Activated CD4-positive, alpha-beta T cell treated with anti-CD3 and anti-CD28 coated beads, Interleukin-2, Interleukin-4, amounts not matched to agents 100 ng/mL and 50 ng/mL, durations not matched to agents 16 hours and 8 hours (primary cell): ENCODE results near the gene TTC28.

Experiments
- DNase-seq: peaks from one replicate; pipeline ENCODE4 v3.0.0-alpha.2; 2020; ENCODE audit warnings: low spot score

TTC28 gene

DNA sequence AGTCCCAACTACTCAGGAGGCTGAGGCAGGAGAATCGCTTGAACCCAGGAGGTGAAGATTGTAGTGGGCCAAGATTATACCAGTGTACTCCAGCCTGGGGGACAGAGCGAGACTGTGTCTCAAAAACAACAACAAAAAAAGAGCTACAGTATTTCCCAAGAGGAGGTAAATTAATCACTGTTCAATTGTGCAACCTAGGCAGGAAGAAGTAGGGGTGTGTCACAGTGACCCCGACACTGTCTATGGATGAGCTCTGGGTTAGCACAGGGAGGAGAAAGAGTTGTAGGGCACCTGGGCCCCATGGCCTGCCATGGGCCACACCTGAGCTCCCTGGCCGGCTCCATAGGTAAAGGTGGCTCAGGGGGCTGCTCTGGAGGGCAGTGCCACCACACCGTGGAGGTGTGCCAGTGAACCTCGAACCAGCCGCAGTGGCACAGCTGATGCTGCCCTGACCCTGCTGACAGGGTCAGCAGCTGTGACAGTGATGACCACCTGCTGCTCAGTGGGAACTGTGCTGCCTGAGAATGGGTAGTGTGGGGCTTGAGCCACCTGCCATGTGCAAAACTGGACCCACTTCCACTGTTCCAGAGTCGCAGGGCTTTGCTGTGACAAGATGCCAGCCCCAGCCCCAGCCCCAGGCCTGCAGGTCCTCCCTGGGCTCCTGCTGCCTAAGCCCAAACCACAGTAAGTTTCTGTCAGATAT, 676.6 kb downstream of the TTC28 start:
- no peak for DNase-seq

DNA sequence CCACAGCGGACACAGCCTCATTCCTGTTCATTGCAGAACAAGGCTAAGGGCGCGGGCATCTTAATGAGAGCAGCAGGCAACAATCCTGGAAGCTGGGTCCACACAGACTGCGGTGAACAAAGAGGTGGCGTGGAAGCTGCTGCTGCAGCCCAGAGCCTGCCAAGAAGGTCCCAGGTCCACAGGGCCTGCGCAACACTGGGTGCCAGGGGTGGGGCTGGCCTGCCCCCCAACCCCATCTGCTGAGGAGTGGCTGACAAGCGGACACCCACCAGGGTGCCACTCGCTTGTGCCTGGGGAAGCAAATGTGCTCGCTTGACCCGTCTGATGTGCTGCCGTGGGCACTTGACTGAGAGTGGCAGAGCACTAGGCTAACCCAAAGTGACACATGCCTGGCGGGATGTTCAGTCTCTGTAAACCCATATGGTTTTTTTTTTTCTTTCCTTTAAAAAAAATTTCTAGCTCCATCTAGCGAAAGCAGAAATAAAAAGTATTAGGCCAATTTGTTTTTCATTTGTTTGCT, 677.4 kb downstream of the TTC28 start:
- DNase-seq: no peak

DNA sequence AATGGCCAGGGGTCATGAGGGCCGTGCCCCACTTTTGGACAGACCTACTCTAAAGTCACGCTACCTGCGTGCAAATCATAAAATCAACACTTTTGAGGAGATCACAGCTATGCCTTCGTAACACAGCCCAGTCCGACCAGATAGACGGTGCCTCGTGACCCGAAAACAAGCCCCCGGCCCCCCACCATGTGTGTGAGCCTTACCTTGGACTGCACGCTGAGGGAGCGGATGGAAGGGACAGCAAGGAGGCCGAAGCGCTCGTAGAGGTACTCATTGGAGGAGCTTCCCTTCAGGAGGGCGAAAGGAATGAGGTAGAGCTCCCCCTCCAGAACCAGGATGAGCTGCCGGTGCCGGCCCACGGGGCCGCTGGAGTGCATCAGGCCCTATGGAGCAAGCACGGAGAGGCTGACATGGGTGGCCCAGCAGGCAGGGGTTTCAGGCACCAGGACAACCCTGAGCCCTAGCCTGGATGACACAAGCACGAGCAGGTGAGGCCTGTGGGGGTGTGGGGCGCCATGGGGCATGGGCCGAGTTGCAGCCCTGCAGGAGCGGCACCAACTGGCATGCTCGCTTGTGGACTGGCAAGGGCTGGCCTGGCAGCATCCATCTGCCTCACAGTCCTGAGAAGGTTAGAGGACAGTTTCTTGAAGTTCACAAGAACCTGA, 678.3 kb downstream of the TTC28 start:
- no peak for DNase-seq

- DNase-seq: no peak
Measured at GRCh38 chr22:28000361-28000760, 679.3 kb downstream of the TTC28 start.

DNA sequence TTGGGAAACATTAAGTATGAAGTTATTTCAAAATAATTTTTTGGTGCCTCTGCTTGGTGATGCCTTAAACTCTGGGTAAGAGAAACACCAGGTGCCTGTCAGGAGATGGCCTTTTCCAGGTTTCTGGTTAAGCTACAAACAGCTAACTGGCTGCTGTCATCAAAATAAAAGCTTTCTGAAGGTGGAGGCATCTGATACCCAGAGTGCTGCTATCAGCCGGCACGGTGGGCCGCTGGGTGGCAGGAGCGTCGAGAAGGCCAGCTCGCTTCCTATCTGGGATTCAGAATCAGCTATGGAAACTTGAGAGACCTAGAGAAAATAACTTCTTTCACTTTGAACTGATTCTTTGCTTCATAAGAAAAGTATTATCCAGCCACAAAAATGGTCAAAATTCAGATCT, 679.8 kb downstream of the TTC28 start:
- DNase-seq: no peak

- no peak for DNase-seq
Measured at GRCh38 chr22:27998511-27999410, 680.9 kb downstream of the TTC28 start.

GRCh38 chr22:27997538-27997937, 682.1 kb downstream of the TTC28 start:
- no peak for DNase-seq

DNA sequence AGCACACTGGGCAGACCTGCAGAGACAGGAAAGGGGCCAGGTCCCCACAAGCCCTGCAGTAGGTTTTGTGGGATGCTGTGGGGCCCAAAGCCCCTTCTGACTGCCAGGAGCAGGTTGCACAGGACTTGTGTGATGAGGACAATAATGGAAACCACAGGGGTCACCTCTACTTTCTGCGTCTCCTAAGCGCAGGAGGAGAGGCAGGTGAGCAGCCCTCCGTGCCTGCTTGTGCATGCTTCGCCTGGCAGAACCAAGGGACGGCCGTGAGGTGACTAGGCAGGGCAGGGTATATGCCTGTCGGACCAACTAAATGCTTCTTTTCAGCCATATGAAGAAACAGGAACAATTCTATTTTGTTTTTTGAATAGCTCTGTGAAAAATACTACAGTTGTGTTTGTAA, 682.7 kb downstream of the TTC28 start:
- DNase-seq: no peak

DNA sequence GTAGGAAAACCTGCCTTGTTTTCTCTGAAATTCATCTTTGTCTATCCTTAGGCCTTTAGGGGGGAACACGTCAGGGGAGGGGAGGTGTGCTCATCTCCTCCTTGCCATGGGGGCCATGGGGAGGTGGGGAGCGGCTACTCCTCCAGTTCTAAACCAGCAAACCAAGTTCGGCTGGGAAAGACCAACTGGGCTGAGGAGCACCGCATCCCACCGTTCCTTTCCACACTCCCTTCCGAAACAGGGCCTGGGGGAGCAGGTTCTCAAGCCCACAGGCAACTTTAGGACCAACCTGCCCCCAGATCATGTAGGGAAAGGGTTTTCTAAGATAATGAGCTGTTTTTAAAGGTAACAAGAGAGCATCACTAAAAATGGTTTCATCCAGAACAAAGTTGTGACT, 683.1 kb downstream of the TTC28 start:
- no peak for DNase-seq

- no peak for DNase-seq
Measured at GRCh38 chr22:27995801-27996528, 683.7 kb downstream of the TTC28 start.

- no peak for DNase-seq
Measured at GRCh38 chr22:27994481-27995331, 684.9 kb downstream of the TTC28 start.

- DNase-seq: no peak
Measured at GRCh38 chr22:27993774-27994350, 685.8 kb downstream of the TTC28 start.

DNA sequence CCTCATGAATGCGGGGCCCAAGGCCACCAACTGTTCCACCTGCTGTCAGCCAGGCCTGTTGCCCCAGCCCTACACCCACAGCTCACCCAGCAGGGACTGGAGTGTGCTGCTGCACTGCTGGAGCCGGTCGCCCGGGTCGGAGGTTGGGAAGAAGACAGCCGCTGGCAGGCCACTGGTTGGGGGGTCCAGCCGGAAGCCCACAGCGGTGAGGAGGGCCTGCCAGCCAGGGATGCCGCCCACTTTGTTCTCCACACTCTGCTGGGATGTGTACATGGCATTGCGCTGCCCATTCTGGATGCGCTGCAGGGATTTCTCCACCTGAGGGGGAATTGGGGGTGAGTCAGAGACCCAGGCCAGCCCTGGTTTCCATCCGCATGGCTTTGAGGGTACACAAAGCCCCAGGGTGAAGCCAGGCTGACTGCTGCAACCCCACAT, 686.4 kb downstream of the TTC28 start:
- DNase-seq: no peak

DNA sequence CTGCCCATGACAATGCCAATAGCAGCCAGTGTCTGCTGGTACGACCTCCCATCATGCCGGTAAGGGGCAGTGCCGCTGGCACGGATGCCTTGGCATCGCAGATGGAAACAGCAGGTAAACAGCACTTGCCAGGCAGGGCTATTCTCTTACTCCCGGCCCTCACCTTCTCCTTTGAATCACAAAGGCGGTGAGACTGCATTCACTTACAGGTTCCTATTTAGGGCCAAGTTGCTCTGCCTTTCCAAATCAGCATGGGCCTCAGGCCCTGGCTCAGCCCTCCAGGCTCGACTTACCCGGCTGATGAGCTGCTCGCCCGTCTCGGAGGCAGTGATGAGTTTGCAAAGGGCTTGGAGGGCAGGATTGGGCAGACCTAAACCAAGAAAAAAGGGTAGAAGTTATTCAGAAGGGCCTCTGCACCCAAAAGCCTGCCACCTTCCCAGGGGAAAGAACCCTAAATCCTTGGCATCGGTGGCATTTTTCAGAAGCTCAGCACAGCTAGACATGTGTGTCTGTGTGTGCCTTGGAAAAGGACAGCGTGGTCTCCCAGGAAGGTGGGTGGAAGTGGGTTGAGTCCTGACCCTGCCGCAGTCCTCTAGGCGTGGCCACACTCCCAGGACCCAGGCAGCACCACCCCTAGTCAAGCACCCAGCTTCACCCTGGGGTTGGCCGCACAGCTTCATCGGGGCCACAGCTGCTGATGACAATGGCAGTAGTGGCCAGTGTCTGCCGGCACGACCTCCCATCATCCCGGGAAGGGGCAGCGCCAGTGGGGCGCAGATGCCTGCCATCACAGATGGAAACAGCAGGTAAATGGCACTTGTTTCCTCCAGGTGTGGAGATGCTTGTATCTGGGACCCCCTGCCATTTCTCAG, 687.1 kb downstream of the TTC28 start:
- DNase-seq: no peak

DNA sequence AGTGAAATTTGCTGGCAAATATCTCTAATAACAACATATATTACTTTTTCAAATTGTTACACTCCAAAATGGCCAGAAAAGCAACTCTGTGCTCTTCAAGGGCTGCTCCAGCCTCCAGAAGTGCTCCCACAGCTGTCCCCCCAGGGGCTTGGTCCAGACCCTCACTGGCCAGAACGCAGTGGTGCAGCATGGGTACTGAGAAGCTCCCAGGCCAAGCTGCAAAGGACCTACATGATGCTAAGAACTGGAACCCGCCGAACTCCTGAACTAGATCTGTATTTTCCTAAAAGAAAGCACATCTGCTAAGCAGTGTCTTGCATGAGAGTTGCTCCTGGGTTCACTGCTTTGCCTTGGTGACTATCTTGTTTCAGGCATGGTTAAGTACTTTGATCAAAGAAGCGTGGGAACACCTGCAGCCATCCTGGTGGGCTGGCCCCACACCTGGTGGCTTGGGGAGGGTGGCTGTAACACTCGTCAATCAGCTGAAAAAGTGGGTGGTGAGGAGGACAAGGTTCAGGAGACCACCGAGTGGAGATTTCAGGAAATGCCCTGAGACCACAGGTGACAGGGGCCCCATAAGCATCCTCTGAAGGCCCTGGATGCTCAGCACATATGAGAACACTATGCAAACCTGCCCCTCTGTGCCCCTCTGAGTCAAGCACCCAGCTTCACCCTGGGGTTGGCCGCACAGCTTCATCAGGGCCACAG, 687.9 kb downstream of the TTC28 start:
- DNase-seq: no peak

- no peak for DNase-seq
Measured at GRCh38 chr22:27990879-27991278, 688.8 kb downstream of the TTC28 start.

DNA sequence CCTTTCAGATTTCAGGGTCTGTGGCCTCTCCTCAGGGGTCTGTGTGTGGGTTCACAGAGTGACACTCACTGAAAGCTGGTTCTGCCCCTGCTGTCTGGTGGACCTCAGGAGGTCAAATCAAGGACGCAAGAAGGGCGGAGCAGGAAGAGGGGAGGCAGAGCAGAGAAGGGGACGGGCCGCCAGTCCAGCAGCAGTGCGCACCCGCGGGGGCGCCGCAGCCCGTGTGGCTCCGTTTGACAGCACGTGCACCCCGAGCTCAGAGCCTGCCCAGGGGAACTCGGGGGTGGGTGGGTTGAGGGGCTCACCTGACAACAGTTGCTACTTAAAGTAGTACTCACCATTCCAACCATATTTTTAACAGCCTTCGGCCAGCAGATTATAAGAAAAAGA, 689.2 kb downstream of the TTC28 start:
- DNase-seq: no peak

GRCh38 chr22:27989758-27990450, 689.7 kb downstream of the TTC28 start:
- DNase-seq: no peak
